ENCODE results near the gene PTPN6. TPM values are rescaled to one million over a fixed set of nuclear protein-coding genes. Genes with fewer than 3 reads are reported as not detected.
A peak's percentile ranks its signal among the peaks of the same experiment; 100 is the strongest.

PTPN6 gene
- total and polyA plus RNA-seq, 2 of the 13 experiments (the other 11 are each of a cell fraction or from before 2014, with no cell fraction given), result 10.5 to 10.6 TPM

DNA sequence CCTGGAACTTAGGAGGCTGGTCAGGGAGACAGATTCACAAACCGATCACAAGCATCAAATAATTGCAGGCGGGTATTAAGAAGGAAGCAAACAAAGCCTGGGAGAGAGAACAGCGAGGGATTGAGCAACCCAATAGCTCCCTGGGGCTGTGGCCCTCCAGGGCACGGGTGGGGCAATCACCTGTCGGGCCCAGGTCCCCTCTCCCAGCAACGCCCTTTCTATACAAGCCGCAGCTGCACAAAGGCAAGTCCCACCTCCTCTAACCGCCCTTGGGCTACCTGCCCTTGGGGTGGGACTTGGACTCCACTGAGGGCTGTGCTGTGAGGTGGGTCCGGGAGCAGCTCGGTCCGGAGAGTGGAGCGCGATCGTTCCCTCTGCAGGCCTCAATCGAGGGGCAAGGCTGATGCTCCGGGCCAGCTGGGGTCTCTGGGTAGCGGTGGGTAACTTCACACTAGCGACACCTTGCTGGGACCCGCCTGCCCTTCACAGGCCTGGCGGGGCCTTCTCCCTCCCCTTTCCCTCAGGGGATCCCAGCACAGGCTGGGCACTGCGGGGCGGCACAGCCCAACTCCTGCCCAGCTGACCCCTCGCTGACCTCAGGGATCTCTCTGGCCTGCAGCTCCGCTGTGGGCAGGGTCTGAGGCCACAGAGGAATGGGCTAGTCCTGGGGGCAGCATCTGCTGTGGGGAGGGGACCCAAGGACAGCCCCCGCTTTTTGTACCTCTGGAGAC, 11.3 kb downstream of the PTPN6 start:
- ChIA-PET POLR2A (interaction anchor here (0.7 to 8.0 kb wide), 12 partner anchors 17 to 146 kb away, joined by 3 to 180 read pairs (median 4); partner anchors contain the start of genes C12orf57, LPCAT3, RNU7-1 and SPSB2), CTCF (ENCODE audit: low intra/inter-chr PET ratio, low total read pairs) (interaction anchor here (1.3 to 1.7 kb wide), 3 partner anchors 16 to 94 kb away, joined by 3 to 11 read pairs (median 5); partner anchors contain the start of genes C12orf57 and RNU7-1)
- Histone ChIP-seq H3K27ac (ENCODE audit: extremely low read length, insufficient read depth, low read length) (peak overlapping the region; percentile 76), H3K9me3 (ENCODE audit: low read length) (no peaks in the 10 kb centered on the region), H3K27me3 (ENCODE audit: control insufficient read depth in 1 of 2, insufficient read depth in 2 of 2, low read length in 2 of 2) (no peaks in the 10 kb centered on the region), H3K4me1 (ENCODE audit: insufficient read depth, low read length) (peaks cover 39% of the 10 kb centered on the region), H3K4me2 (ENCODE audit: low read depth, low read length) (peak overlapping the region; percentile 94), H3K79me2 (ENCODE audit: insufficient read depth, low read length) (peaks cover 2% of the 10 kb centered on the region), H3K4me3 (replicated peaks in 1 of 3; ENCODE audit: insufficient read depth in 1 of 3, low read depth in 2 of 3, low read length in 3 of 3) (peak overlapping the region; percentile 41 to 74 (median 54); a peak in 5 of 6 replicates), H3K9ac (ENCODE audit: insufficient read depth, low read depth, low read length) (peak overlapping the region; percentile 77), H3K36me3 (replicated peaks in 1 of 2; ENCODE audit: control insufficient read depth in 1 of 2, insufficient read depth in 2 of 2, low read length in 2 of 2) (peaks cover 14 to 23% of the 10 kb centered on the region in 2 experiments), H2AFZ (ENCODE audit: low read length) (peak overlapping the region; percentile 94), H4K20me1 (ENCODE audit: insufficient read depth, low read length) (no peaks in the 10 kb centered on the region)
- no peak for FAIRE-seq
- in situ Hi-C loops (cut with HindIII; ENCODE audit: extremely low pct_ligation_motif_present, low pct_unique_long_range_greater_than_20kb), result no loop called here
- DNase-seq (ENCODE audit: low spot score), result no peak
- intact Hi-C loops (cut with micrococcal nuclease; ENCODE audit: unreplicated experiment), result loop anchor here (1.0 kb wide), 1 partner anchor 16 kb away; no protein-coding TSS in a partner anchor
- BruUV-seq (replicated peaks), result TSS peak; percentile 78
- WGBS (ENCODE audit: low lambda C conversion rate), result 52% methylated on average over 10 of the region's 25 CpGs
- ATAC-seq, result peak; percentile 29
- TF ChIP-seq STAG1 (CRISPR knock-in tag; IDR thresholded peaks at IDR 0.05) (no peak), ZNF564 (CRISPR knock-in tag; IDR thresholded peaks at IDR 0.05) (no peak), ZNF878 (CRISPR knock-in tag; IDR thresholded peaks at IDR 0.05) (no peak), MAF1 (CRISPR knock-in tag; IDR thresholded peaks at IDR 0.05; ENCODE audit: borderline replicate concordance) (no peak), RBM22 (optimal IDR thresholded peaks at IDR 0.05; ENCODE audit: low read length) (no peak), EHMT2 (IDR thresholded peaks at IDR 0.05; ENCODE audit: borderline replicate concordance, low read depth, low read length) (no peak), PHF21A (CRISPR knock-in tag; IDR thresholded peaks at IDR 0.05) (peak; percentile 15; the same call in 1 of the 2 replicates), ZSCAN21 (CRISPR knock-in tag; IDR thresholded peaks at IDR 0.05; ENCODE audit: borderline replicate concordance) (no peak), SYNCRIP (IDR thresholded peaks at IDR 0.05; ENCODE audit: insufficient read depth, low read depth, low read length) (no peak), ZFY (CRISPR knock-in tag; IDR thresholded peaks at IDR 0.05) (peak; percentile 27; the same call in 1 of the 2 replicates), ARNTL (CRISPR knock-in tag; IDR thresholded peaks at IDR 0.05) (no peak), TARDBP (CRISPR knock-in tag; IDR thresholded peaks at IDR 0.05) (no peak; the same call in 1 of the 2 replicates), FOXO1 (CRISPR knock-in tag; IDR thresholded peaks at IDR 0.05) (no peak), SNAPC2 (CRISPR knock-in tag; IDR thresholded peaks at IDR 0.05) (no peak), ZNF335 (CRISPR knock-in tag; IDR thresholded peaks at IDR 0.05) (no peak), ZNF619 (CRISPR knock-in tag; IDR thresholded peaks at IDR 0.05) (no peak), HCFC1 (IDR thresholded peaks at IDR 0.05; ENCODE audit: low read depth, low read length) (no peak), ERF (CRISPR knock-in tag; IDR thresholded peaks at IDR 0.05) (no peak), NRL (CRISPR knock-in tag; IDR thresholded peaks at IDR 0.05; ENCODE audit: borderline replicate concordance) (peak; percentile 11; the same call in 1 of the 2 replicates), ZNF549 (CRISPR knock-in tag; IDR thresholded peaks at IDR 0.05) (no peak)
- TF ChIP-seq, protein P1, sequence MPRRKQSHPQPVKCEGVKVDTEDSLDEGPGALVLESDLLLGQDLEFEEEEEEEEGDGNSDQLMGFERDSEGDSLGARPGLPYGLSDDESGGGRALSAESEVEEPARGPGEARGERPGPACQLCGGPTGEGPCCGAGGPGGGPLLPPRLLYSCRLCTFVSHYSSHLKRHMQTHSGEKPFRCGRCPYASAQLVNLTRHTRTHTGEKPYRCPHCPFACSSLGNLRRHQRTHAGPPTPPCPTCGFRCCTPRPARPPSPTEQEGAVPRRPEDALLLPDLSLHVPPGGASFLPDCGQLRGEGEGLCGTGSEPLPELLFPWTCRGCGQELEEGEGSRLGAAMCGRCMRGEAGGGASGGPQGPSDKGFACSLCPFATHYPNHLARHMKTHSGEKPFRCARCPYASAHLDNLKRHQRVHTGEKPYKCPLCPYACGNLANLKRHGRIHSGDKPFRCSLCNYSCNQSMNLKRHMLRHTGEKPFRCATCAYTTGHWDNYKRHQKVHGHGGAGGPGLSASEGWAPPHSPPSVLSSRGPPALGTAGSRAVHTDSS (CRISPR knock-in tag; conservative IDR thresholded peaks at IDR 0.05), result no peak
- TF ChIP-seq, protein P2, sequence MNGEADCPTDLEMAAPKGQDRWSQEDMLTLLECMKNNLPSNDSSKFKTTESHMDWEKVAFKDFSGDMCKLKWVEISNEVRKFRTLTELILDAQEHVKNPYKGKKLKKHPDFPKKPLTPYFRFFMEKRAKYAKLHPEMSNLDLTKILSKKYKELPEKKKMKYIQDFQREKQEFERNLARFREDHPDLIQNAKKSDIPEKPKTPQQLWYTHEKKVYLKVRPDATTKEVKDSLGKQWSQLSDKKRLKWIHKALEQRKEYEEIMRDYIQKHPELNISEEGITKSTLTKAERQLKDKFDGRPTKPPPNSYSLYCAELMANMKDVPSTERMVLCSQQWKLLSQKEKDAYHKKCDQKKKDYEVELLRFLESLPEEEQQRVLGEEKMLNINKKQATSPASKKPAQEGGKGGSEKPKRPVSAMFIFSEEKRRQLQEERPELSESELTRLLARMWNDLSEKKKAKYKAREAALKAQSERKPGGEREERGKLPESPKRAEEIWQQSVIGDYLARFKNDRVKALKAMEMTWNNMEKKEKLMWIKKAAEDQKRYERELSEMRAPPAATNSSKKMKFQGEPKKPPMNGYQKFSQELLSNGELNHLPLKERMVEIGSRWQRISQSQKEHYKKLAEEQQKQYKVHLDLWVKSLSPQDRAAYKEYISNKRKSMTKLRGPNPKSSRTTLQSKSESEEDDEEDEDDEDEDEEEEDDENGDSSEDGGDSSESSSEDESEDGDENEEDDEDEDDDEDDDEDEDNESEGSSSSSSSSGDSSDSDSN (CRISPR knock-in tag; IDR thresholded peaks at IDR 0.05), result no peak
